Ectodermal cell (in vitro differentiated cells): ENCODE data around the gene CFAP61.

Experiments
- H3K27ac ChIP-seq: 2 replicates; pipeline ENCODE4 v1.7.0; 2013; ENCODE audit warnings: mild to moderate bottlenecking, low read depth, low read length; ENCODE audit not compliant: insufficient read depth, poor library complexity, severe bottlenecking
- H3K27me3 ChIP-seq: 2 replicates; pipeline ENCODE4 v1.7.0; 2013; ENCODE audit warnings: mild to moderate bottlenecking, low read length; ENCODE audit not compliant: insufficient read depth, control insufficient read depth, poor library complexity, severe bottlenecking
- H3K36me3 ChIP-seq: one replicate; pipeline ENCODE4 v1.7.0; 2013; ENCODE audit warnings: low read length; ENCODE audit not compliant: control insufficient read depth, insufficient read depth
- H3K4me1 ChIP-seq: one replicate; pipeline ENCODE4 v1.7.0; 2013; ENCODE audit warnings: low read length; ENCODE audit not compliant: control insufficient read depth, insufficient read depth
- H3K4me3 ChIP-seq: 2 replicates; pipeline ENCODE4 v1.7.0; 2013; ENCODE audit warnings: low read depth, low read length, control low read depth; ENCODE audit not compliant: insufficient read depth
- H3K9me3 ChIP-seq: 2 replicates; pipeline ENCODE4 v1.7.0; 2013; ENCODE audit warnings: mild to moderate bottlenecking, low read length, moderate library complexity; ENCODE audit not compliant: control insufficient read depth
- WGBS, 2 experiments: methylation state at CpG; one replicate each; pipeline ENCODE4 v1.1.7; 2013; ENCODE audit warnings: missing lambda C conversion rate in 2 of 2; 5-methylcytosine and 5-hydroxymethylcytosine counted together

Gene CFAP61

DNA sequence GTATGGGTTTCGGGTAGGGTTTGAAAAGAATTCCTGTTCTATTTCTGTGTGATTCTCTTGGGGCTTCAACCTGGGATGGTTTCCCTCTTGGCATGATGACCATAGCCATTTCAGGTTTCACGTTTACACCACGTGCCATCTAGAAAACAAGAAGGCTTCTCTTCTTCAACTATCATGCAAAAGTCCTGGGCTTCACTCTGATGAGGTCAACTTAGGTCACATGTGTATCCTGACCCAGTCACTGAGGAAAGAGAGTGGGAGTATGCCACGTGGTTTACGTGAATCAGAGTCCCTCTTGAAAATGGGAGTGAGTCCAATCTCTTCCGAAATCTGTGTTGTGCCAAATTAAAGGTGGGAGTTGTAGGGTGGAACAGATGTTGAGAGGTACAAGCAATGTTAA, 174.2 kb downstream of the CFAP61 start:
- peaks cover 7% of the 10 kb centered on the region for H3K4me1 ChIP-seq
- H3K27ac ChIP-seq: no peak overlapping the region
- no peaks in the 10 kb centered on the region for H3K36me3 ChIP-seq
- no peaks in the 10 kb centered on the region for H3K9me3 ChIP-seq
- WGBS, 2 experiments: 94 to 95% methylated on average over 6 of the region's 6 CpGs
- H3K4me3 ChIP-seq: no peak overlapping the region
- H3K27me3 ChIP-seq: no peaks in the 10 kb centered on the region

DNA sequence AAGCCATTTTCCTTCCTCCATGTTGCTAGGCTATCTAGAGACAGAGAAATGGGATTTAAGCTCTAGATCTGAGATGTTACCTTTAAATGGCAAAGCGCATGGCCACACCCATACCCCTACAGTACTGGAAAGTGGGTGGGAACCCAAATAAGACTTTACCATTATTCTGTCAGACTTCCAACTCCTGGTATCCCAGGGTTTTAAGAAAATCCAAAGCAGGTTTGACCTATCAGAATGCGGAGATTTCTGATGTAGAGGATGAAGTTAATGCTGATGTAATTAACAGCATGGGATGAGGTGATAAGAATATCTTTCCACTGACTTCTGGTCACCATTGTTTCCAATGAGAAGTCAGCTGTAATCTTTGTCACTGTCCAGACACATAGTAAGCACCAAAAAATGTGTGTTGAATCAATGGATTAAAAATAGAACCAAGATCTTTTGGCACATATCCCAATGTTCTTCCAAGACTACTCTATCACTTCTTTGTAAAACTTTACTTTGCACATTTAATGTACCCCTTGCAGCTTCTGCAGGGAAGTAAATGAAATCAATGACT, 174.8 kb downstream of the CFAP61 start:
- no peak overlapping the region for H3K27ac ChIP-seq
- no peaks in the 10 kb centered on the region for H3K27me3 ChIP-seq
- H3K4me1 ChIP-seq: peaks cover 7% of the 10 kb centered on the region
- H3K4me3 ChIP-seq: no peak overlapping the region
- WGBS, 2 experiments: 89 to 99% methylated on average over 2 of the region's 2 CpGs
- no peaks in the 10 kb centered on the region for H3K9me3 ChIP-seq
- H3K36me3 ChIP-seq: no peaks in the 10 kb centered on the region

DNA sequence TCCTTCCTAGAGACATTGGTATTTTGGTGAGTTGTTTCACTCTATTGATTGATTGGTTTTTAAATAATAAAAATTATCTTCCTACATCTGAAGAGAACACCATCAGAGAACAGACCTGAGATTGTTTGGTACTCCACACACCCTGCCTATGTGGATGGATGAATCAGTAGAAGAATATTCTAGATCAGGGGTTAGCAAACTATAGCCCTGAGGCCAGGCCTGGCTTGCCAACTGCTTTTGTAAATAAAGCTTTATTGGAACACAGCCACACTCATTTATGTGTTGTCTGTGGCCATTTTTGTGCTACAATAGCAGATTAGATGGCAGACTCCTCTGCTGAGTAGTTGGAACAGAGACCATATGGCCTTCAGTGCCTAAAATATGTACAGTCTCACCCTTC, 176.0 kb downstream of the CFAP61 start:
- no peaks in the 10 kb centered on the region for H3K27me3 ChIP-seq
- peaks cover 7% of the 10 kb centered on the region for H3K4me1 ChIP-seq

DNA sequence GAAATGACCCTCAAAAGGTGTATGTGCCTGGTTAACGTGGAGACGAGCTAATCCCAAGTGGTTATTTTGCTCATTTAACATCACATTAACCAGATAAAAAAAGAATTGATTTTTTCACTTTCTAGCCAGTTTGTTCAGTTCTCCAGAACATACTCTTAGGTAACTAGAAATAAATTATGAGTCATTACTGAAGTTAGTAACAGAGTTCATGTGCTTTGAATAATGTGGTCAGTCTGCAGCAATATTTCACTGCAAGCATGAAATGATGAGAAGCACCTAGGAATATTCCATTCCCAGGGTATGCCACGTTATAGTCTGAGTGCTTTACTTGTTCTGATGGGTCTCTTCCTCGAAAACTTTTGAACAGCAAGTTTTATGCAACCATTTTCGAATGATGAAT, 177.3 kb downstream of the CFAP61 start:
- Histone ChIP-seq H3K27me3 (no peaks in the 10 kb centered on the region), H3K4me1 (peaks cover 7% of the 10 kb centered on the region), H3K9me3 (no peaks in the 10 kb centered on the region), H3K27ac (no peak overlapping the region), H3K36me3 (no peaks in the 10 kb centered on the region), H3K4me3 (no peak overlapping the region)
- 93 to 94% methylated on average over 4 to 5 of the region's 5 CpGs for WGBS, 2 experiments

More for the DNA sequence above, 176.0 kb downstream of the CFAP61 start:
- no peak overlapping the region for H3K27ac ChIP-seq
- H3K9me3 ChIP-seq: no peaks in the 10 kb centered on the region
- H3K4me3 ChIP-seq: no peak overlapping the region
- no peaks in the 10 kb centered on the region for H3K36me3 ChIP-seq

DNA sequence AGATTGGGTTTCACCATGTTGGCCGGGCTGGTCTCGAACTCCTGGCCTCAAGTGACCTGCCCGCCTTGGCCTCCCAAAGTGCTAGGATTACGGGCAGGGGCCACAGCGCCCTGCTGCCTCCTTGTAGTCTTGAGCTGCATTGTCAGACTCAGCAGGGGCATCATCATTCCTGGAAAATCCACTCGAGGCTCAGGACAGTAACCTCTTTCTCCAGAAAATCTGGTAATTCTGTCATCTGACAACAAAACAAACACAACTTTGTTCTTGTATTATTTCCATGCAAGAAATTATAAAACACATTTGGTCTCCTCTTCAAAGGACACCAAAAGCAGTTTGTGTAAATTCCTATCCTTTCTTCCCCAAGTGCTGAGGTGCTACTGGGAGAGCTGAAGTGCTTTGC, 178.4 kb downstream of the CFAP61 start:
- no peaks in the 10 kb centered on the region for H3K27me3 ChIP-seq

DNA sequence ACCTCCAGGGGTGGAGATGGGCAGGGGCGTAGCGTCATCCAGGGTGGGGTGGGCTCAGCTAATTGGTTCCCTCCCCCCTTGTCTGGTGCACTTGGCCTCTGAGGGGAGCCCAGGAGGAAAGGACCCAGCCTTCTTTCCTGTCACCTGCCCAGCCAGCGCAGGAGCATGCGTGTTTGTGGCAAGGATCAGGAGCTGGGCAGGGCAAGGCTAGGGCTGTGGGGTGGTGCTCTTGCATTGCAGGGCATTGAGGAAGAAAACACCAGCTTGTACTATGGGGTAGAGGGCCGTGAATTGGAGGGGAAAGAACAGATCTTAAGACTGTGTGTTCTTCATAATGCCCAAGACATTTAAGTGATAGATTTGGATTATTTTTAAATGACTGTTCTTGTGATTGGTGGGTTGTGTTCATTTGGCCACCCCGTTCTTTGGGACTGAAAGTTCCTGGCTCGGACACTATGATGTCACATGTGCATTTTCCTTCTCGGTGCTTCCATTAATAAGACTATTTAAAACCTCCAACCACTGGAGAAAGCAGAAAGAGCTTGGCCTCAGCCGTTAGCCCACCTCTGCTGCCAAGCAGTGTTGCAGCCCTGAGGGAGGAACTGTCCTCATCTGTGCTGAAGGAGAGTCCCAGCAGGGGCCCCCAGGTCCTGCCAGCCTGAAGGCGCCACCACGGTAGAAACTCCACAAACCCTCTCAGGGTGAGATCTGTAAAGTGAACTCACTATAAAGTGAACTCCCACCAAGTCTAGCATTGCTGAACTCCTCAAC, 179.4 kb downstream of the CFAP61 start:
- H3K27me3 ChIP-seq: no peaks in the 10 kb centered on the region
- H3K27ac ChIP-seq: no peak overlapping the region
- WGBS, 2 experiments: 86% methylated on average over 11 of the region's 11 CpGs
- no peaks in the 10 kb centered on the region for H3K36me3 ChIP-seq
- H3K4me1 ChIP-seq: no peaks in the 10 kb centered on the region
- H3K9me3 ChIP-seq: no peaks in the 10 kb centered on the region
- H3K4me3 ChIP-seq: no peak overlapping the region

More for the DNA sequence above, 178.4 kb downstream of the CFAP61 start:
- Histone ChIP-seq H3K36me3 (no peaks in the 10 kb centered on the region), H3K4me3 (no peak overlapping the region), H3K27ac (no peak overlapping the region), H3K9me3 (no peaks in the 10 kb centered on the region), H3K4me1 (no peaks in the 10 kb centered on the region)
- WGBS, 2 experiments: 81 to 83% methylated on average over 6 of the region's 6 CpGs

DNA sequence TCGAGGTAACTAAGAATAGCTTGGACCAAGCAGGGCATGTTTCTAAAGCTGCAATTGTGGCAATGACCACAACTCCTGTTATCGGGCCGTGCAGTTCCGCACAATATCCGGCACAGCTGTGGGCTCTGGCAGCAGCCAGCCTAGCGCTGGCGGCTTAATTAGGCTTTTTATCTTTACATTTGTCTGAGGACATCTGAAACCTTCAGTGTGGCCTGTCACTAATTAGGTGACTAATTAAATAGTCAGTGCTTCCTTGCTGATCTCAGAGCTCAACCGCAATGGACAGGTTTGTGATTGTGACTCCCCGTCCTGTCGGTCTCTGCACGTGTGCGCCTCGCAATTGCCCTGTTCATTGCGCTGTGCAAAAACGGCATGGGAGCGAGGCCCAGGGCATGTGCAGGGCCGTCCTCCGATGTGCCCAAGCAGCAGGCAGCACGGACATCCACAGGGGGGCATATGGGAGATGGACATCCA, 180.7 kb downstream of the CFAP61 start:
- no peaks in the 10 kb centered on the region for H3K36me3 ChIP-seq
- no peaks in the 10 kb centered on the region for H3K27me3 ChIP-seq
- H3K4me3 ChIP-seq: no peak overlapping the region
- no peaks in the 10 kb centered on the region for H3K9me3 ChIP-seq
- no peak overlapping the region for H3K27ac ChIP-seq
- H3K4me1 ChIP-seq: no peaks in the 10 kb centered on the region
- 94 to 97% methylated on average over 19 of the region's 19 CpGs for WGBS, 2 experiments

DNA sequence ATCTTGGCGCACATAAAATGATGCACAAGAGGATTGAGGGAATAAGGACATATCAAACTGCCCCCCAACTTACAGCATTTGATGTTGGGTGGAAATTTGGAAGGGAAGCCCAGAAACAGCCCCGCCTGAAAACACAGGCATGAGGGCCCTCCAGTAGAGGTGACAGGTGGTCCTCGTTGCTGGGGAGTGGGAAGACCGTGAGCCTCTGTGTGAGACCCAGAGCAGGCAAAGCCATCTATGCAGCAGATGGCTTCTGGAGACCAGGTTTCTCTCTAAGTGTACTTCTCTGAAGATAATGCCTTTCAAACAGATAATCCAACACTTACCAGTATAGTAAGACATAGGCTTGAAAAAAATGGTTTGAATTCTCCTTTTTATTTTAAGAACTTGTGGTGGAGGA, 183.3 kb downstream of the CFAP61 start:
- Histone ChIP-seq H3K4me1 (peaks cover 3% of the 10 kb centered on the region), H3K27me3 (no peaks in the 10 kb centered on the region), H3K9me3 (no peaks in the 10 kb centered on the region), H3K36me3 (no peaks in the 10 kb centered on the region), H3K27ac (no peak overlapping the region), H3K4me3 (no peak overlapping the region)
- WGBS, 2 experiments: 88 to 90% methylated on average over 4 of the region's 4 CpGs

DNA sequence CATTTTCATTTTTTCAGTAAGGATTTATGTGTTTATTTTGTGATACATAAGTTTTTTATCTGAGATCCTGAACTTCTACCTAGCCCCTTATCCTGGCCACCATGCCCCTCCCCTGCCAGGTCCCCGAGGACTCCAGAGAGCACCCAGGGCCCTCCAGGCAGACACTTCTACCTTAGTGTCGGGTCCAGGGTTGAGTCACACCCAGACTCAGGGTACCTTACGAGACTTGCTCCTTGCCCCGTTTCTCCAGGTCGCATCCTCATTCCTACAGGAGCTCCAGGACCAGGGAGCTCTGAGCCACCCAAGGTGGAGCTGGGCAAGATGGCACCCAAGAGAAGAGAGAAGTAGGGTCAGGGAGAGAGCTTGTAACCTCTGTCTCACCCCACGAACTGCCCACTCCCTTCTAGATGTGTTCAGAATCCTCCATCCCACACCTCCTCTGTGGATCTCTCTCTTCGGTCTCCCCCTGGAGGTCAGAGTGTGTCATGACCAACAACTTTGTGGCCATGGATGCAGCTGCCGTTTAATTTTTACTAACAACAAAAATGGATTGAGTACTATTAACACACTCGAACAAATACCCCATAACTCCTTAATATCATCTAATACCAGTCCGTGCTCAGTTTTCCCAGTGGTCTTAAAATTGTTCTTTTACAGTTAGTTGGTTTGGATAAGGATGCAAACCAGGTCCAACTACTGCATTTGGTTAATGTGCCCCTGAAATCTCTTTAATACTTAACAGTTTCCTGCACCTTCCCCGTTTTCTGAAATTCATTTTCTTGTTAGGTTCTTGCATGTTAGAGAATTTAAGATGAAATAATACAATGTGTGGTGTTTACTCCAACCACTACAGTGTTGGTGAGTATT, 185.0 kb downstream of the CFAP61 start:
- no peak overlapping the region for H3K4me3 ChIP-seq
- H3K4me1 ChIP-seq: peaks cover 3% of the 10 kb centered on the region
- H3K27ac ChIP-seq: no peak overlapping the region
- H3K36me3 ChIP-seq: no peaks in the 10 kb centered on the region
- 53 to 56% methylated on average over 10 to 11 of the region's 11 CpGs for WGBS, 2 experiments
- no peaks in the 10 kb centered on the region for H3K9me3 ChIP-seq
- no peaks in the 10 kb centered on the region for H3K27me3 ChIP-seq

DNA sequence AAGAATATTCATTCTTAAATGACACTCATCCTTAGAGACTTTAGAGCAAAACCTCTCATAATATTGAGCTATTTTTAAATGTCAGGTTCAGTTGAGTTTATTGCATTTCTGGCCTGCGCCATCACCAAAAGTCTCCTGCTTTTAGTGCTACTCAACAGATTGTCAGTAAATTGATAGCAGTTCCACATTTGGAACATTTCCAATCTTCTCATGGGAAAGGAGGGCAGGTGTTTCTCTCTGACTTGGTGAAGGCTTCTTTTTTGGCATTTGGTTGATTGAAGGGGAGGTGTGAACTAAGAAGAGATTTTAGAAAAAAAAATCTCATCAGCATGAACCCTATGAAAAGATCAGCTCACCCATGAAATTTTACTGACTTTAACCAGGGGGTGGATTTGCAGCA, 189.6 kb downstream of the CFAP61 start:
- Histone ChIP-seq H3K27me3 (no peaks in the 10 kb centered on the region), H3K27ac (no peak overlapping the region), H3K9me3 (no peaks in the 10 kb centered on the region), H3K36me3 (no peaks in the 10 kb centered on the region), H3K4me1 (peaks cover 3% of the 10 kb centered on the region), H3K4me3 (no peak overlapping the region)
- WGBS, 2 experiments: 90 to 100% methylated on average over 1 of the region's 1 CpG
